NCI-H345 treated with DMSO at 0.1 percent for 48 hours (cell line): ENCODE results near the gene PPP1R13B.

Experiments
- DNase-seq: peaks from one replicate; lab custom pipeline; 2025; ENCODE audit not compliant: unreplicated experiment; lab: John Stamatoyannopoulos, UW

PPP1R13B gene

GRCh38 chr14:103732868-103733620, 114.3 kb downstream of the PPP1R13B start:
- no peak for DNase-seq

GRCh38 chr14:103731916-103732867, 115.2 kb downstream of the PPP1R13B start:
- DNase-seq, result no peak

GRCh38 chr14:103731481-103731880, 115.9 kb downstream of the PPP1R13B start:
- no peak for DNase-seq

DNA sequence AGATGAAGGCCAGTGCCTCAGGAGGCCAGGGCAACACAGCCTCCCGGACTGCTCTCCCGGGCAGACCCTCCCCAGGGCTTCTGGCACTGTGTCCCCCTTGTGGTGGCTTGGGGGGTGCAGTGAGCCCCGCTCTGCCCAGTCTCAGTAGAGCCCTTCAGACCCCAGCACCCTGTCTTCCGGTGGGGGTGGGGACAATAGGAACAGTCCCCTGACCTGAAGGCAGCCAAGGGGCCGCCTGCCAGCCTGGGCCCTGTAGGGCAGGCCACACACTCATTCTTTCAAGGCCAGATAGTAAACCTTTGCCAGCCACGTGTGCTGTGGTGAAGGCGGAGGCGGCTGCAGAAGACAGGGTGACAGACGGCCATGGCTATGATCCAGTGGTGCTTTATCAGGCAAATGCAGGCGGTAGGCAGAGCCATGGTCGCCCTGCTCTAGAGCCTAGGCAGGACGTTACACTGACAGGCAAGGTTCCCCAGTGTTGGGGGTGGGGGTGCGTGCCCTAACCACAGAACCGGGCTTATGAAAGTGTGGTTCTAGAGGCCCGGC, 116.8 kb downstream of the PPP1R13B start:
- DNase-seq, result no peak

GRCh38 chr14:103729496-103730448, 117.6 kb downstream of the PPP1R13B start:
- no peak for DNase-seq

DNA sequence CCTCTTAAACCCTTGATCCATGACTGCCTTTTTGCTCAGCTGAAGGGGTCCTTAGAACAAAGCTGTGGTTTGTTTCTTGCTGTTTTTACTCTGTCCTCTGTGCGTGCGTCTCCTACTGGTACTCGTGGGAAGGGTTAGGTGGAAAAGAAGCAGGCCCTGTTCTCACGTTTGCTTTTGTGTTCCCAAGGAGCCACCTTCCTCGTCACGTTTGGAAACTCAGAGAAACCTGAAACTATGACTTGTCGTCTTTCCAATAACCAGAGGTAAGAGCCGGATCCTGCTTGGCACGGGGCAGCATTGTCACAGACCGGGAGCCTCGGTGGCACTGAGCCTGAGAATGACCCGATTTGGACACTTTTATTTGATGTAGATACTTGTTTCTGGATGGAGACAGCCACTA, 118.7 kb downstream of the PPP1R13B start:
- no peak for DNase-seq

DNA sequence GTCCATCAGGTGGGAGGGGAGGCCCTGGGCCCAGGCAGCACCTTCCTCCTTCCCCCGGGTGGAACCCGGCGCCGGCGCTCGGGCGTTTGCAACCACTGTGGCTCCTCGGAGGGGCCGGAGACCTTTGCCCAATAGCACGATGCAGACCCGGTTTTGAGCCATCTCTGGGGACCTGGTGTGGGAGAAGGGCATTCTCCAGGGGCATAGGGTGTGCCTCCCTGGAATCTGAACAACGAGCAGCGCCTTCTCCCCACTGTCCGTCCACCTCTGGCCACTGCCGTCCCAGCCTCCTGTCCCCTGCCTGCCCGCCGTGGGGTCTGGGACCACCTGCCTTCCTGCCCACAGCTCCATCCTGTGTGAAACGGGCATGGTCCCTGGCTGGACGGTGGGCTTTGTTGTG, 119.2 kb downstream of the PPP1R13B start:
- DNase-seq, result no peak

DNA sequence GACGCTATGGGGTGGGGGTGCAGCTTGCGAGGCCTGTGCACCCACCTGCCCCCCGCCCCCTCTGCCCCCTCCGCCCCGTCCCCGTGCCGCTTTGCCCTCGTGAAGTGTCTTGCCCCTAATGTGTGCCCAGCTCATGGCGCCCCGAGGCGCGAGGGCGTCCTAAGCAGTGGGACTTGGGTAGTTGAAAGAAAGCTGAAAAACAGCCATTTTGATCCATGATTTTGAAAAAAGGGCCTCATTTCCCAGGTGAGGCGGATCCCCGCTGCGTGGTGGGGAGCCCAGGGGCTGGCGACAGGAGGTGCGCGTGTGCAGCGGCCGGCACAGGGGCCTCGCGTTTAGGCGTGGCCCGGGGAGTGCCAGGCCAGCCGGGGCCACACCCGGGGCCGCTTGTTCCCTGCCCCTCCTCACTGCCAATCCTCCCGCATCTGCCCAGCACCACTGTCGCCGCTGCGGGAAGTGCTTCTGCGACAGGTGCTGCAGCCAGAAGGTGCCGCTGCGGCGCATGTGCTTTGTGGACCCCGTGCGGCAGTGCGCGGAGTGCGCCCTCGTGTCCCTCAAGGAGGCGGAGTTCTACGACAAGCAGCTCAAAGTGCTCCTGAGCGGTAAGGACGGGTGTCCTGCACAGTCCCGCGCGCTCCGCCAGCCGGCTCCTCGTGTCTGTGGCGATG, 119.9 kb downstream of the PPP1R13B start:
- DNase-seq, result no peak

GRCh38 chr14:103726474-103726873, 120.9 kb downstream of the PPP1R13B start:
- no peak for DNase-seq

DNA sequence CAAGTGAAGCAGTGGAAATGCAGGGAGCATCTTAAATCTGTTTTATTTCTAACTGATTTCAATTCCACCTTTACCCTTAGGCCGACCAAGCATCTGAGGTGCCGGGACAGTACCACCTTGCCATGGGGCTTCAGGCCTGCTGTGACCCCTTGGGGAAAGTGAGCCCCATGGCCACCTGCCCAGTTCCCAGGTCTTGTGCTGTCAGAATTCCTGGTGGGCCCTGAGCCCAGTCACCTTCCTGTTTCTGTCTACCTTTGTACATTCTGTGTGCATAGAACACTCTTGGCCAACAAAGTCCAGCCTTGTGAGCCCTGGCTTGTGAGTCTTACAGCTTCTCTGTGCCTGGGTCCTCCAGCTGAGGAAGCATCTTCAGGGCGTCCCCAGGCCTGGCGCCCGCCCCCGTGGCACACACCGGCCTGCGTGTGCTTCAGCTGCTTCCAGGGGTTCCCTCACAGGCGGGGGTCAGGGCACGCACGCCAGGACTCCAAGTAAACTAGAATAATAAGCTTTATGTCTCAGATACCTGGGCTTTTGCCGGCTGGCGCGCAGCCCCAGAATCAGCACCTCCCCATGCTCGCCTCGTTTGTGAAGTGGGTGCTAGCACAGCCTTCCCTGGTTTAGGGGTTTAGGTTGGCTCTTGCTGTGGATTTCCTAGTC, 121.5 kb downstream of the PPP1R13B start:
- no peak for DNase-seq

- no peak for DNase-seq
Measured at GRCh38 chr14:103725001-103725682, 122.2 kb downstream of the PPP1R13B start.

- DNase-seq, result no peak
Measured at GRCh38 chr14:103724116-103724515, 123.3 kb downstream of the PPP1R13B start.

DNA sequence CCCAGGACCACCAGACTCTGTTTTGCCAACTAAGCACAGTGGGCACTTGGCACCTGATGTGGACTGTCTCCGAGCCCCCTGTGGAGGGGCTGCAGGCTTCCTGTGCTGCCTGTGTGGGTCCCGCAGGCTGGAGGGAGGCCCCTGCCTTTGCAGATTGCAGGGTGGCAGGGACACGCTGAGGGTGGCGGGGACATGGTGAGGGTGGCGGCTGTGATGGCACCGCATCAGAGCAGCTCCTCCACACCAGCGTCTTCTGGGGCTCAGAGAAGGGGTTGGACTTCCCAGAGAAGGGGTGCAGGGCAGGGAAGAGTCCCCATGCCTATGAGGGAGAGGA, 123.7 kb downstream of the PPP1R13B start:
- DNase-seq, result no peak

- no peak for DNase-seq
Measured at GRCh38 chr14:103721334-103722120, 125.8 kb downstream of the PPP1R13B start.

- no peak for DNase-seq
Measured at GRCh38 chr14:103719751-103720150, 127.6 kb downstream of the PPP1R13B start.

- DNase-seq, result no peak
Measured at GRCh38 chr14:103718572-103718971, 128.8 kb downstream of the PPP1R13B start.

DNA sequence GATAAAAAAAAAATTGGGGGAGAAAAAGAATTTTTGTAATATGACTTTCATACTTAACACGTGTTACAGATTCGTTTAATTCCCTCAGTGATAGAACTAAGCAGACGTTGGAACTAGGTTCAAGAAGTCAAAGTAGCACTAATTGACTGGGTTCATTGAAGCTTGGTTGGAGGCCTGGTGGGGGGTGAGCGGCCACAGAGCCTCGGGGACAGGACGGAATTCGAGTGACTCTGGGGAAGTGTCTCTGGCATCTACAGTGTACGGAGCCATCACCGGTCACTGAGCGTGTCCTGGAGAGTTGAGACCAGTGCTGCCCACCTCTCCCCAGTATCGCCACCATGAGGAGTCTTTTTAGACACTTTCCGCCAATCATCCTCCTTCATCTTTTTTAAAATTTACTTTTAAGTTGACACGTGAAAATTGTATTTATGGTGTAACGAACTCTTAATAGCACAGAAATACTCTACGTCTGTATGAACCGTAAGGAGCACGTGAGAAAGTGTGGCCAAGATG, 130.4 kb downstream of the PPP1R13B start:
- DNase-seq, result no peak
